ENCODE measurements around the gene FAM163B.

GRCh38 chr9:133582501-133583045 is 26.6 kb downstream of the FAM163B start:
- TF ChIP-seq CTCF (IDR thresholded peaks at IDR 0.05; ENCODE audit: control extremely low read depth in 1 of 3, insufficient read depth in 1 of 3, low read depth in 1 of 3, low read length in 3 of 3) (no peak), POLR2AphosphoS5 (IDR thresholded peaks at IDR 0.05; ENCODE audit: low read depth, low read length) (no peak), YY1 (IDR thresholded peaks at IDR 0.05; ENCODE audit: low read depth, low read length) (no peak), CHD1 (IDR thresholded peaks at IDR 0.05; ENCODE audit: low read depth, low read length) (no peak), ATF3 (IDR thresholded peaks at IDR 0.05; ENCODE audit: insufficient read depth, low read depth, low read length) (no peak), PHF8 (conservative IDR thresholded peaks at IDR 0.05; ENCODE audit: low read depth, low read length) (no peak), HDAC2 (IDR thresholded peaks at IDR 0.05; ENCODE audit: borderline replicate concordance in 1 of 2, low read depth in 2 of 2, low read length in 2 of 2) (no peak), EP300 (IDR thresholded peaks at IDR 0.05; ENCODE audit: borderline replicate concordance in 1 of 2, low read depth in 2 of 2, low read length in 2 of 2) (no peak), KDM1A (IDR thresholded peaks at IDR 0.05; ENCODE audit: borderline replicate concordance, low read length) (no peak), RAD21 (IDR thresholded peaks at IDR 0.05 in 1 of 2, conservative IDR thresholded peaks at IDR 0.05 in 1 of 2; ENCODE audit: low read depth in 2 of 2, low read length in 2 of 2) (no peak), POLR2A (IDR thresholded peaks at IDR 0.05; ENCODE audit: control extremely low read depth in 1 of 2, low read depth in 2 of 2, low read length in 2 of 2) (no peak), FOSL1 (IDR thresholded peaks at IDR 0.05; ENCODE audit: insufficient read depth, low read depth, low read length) (no peak), EZH2 (IDR thresholded peaks at IDR 0.05; ENCODE audit: low read depth, low read length, severe bottlenecking) (no peak)

Measured in H1 (cell line).